Stimulated activated CD4-positive, alpha-beta T cell treated with anti-CD3 and anti-CD28 coated beads, Interleukin-2, amount 100 ng/mL, for 24 hours (primary cell): Measurements from ENCODE around the gene ENTPD3.

Source experiments
- DNase-seq, 2 donors: peaks; one replicate each; pipeline ENCODE4 v3.0.0-alpha.2; 2020

ENTPD3 gene, protein sequence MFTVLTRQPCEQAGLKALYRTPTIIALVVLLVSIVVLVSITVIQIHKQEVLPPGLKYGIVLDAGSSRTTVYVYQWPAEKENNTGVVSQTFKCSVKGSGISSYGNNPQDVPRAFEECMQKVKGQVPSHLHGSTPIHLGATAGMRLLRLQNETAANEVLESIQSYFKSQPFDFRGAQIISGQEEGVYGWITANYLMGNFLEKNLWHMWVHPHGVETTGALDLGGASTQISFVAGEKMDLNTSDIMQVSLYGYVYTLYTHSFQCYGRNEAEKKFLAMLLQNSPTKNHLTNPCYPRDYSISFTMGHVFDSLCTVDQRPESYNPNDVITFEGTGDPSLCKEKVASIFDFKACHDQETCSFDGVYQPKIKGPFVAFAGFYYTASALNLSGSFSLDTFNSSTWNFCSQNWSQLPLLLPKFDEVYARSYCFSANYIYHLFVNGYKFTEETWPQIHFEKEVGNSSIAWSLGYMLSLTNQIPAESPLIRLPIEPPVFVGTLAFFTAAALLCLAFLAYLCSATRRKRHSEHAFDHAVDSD

DNA sequence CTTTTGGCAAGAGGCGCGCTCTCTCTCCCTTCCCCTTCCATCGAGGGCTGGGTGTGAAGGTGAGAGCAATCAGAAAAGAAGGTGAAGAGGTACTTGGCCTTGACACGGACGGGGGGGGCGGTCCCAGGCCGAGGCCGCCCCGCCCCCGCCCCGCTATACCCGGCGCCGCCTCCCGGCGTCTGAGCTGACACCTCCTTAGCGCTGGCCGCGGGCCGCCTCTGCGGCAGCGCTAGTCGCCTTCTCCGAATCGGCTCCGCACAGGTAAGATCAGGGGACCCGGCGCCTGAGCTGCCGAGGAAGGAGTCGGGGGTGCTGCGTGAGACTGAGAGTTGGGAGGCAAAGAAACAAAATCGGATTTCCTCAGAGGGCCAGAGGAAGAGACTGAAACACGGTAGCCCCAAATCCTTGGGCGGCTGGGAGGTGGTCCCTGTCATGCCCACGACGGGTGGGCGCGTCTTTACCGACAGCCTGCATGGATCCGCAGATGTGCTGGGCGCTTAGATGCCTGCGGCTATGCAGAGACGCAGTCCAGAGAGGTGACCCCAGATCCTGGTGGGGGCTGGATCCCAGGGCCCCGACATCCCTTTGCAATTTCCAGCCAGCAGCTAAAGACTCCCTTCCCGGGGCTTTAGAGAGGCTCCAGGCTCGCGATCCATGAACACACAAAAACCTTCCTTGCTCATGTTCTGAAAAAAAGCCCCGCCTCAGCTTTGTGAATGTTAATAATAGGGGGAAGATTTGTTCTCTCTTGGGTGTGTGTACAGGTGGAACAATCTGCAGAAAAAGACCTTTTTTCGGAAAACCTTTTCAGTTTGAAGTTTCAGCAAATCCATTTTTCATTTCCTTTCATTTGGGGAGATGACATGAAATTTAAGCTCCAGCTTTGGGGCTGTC, at the start of gene ENTPD3:
Gene ENTPD3, plus strand, starts transcription at position 184 of the 894 bp plus-strand sequence. CDS start 874 bp downstream, outside the sequence.
- DNase-seq: peak; percentile 29 to 55

DNA sequence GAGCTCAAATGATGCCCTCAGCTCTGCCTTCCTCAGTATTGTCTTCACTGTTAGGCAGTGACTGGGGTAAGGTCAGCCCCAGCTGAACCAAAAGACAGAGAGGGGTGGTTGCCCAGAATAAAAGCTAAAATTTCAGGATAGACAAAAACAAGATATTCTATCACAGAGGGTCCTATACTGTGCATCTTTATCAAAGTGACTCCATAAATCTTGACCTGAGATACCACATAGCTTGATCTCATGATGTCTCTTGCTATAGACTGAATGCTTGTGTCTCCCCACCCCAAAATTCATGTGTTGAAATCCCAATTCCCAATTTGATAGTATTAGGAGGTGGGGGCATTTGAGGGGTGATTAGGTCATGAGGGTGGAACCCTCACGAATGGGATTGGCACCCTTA, 47.1 kb upstream of the ENTPD3 start:
- no peak for DNase-seq

DNA sequence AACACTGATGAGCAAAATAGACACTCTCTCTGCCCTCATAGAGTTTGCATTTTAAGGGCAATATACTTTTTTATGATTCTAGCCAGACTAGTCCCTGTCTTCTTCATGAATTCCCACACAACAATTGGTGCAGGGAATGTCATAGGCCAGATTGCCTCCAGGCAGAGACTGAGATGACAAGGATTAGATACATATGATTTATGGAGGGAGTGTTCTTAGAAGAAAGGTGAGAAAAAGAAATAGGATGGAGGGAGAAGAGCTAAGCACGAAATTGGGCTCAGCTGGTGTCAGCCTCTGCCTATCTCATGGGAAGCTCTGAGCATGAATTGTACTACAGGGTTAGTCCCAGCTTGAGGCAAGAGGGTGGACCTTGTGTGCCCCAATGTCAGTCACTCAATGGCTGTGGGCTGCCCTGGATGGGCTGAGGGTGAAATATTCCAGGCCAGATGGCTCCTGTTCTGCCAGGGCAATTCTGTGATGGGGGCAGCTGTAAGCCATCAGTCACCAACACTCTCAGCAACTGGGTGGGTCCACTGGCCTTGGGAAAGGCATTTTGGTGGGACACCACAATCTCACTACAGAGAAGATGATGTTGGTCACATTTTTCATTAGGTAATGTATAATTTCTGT, 46.3 kb upstream of the ENTPD3 start:
- DNase-seq: no peak

DNA sequence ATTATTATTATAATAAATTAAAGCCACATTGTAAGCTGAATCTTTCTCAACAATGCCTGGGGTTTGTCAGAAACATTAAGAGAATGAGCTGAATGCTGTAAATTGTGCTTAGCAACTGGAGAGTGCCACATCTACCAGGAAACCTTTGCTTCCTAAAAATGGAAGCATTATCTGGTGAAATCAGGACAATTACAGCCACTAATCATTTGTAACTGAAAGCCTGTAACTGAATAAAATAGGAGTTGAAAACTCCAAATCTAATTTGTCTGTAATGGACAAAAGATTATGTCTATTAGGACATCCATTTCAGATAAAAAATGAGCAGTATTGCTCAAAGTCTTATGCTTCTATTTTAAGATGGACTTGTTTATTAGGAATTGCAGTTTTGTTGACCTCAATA, 45.3 kb upstream of the ENTPD3 start:
- no peak for DNase-seq

DNA sequence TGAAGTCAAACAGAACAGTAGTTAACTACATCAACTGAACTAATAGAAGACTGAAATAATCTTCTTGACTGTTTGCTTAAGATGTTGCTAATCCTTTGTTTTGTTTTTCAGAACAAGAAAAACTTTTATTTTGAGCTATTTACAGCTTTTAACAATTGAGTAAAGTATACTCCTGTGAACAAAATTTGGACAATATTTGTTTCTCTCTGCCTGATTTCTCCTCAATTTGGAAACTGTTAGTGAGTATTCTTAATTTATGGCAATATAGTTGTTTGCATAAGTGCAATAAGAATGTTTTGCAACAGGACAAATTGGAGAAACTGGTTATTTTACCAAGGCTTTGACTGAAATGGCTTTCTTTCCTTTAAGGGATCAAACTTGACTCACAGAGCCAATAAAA, 36.5 kb upstream of the ENTPD3 start:
- DNase-seq: no peak

DNA sequence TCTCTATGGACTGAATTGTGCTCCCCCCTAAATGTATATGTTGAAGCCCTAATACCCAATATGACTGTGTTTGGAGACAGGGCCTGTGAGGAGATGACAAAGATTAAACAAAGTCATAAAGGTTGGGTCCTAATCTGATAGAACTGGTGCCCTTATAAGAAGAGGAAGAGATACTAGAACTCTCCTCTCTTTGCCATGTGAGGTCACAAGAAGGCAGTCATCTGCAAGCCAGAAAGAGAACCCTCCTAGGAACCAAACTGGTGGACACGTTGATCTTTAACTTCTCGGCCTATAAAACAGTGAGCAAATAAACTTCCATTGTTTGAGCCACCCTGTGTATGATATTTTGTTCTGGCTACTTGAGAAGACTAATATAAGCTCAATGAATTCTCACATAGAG, 31.6 kb upstream of the ENTPD3 start:
- no peak for DNase-seq

DNA sequence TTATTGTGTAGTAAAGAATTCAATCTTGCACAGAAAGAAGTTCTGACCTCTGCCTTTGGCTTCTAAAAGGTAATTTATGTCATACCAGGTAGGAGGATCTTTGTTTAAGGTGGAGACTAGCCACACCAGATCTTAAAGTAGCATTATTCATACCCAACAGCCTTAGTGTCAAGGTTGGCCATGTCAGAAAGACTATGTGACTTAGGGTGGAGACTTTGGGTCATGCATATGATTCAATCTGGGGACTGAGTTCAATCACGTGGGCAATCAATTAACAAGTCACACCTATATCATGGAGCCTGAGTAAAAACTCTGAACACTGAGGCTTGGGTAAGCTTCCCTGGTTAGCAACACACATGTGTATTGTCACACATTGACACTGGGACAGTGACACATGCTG, 28.5 kb upstream of the ENTPD3 start:
- DNase-seq: no peak

DNA sequence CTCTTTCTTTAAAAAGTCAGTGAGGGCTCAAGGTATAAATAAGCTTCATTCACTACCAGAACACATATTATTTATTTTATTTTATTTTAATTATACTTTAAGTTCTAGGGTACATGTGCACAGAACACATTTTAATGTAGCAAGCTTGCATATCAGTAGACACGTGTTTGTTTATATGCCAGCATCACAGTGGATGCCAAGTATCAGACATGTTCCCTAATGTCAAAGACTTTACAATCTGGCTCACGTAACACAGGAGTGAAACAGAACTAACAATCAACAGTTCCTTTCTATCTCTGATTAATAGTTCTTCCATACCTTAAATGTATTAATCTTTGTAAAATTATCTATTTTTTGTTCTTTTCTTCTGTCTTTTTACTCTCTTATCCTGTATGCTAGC, 23.3 kb upstream of the ENTPD3 start:
- no peak for DNase-seq

DNA sequence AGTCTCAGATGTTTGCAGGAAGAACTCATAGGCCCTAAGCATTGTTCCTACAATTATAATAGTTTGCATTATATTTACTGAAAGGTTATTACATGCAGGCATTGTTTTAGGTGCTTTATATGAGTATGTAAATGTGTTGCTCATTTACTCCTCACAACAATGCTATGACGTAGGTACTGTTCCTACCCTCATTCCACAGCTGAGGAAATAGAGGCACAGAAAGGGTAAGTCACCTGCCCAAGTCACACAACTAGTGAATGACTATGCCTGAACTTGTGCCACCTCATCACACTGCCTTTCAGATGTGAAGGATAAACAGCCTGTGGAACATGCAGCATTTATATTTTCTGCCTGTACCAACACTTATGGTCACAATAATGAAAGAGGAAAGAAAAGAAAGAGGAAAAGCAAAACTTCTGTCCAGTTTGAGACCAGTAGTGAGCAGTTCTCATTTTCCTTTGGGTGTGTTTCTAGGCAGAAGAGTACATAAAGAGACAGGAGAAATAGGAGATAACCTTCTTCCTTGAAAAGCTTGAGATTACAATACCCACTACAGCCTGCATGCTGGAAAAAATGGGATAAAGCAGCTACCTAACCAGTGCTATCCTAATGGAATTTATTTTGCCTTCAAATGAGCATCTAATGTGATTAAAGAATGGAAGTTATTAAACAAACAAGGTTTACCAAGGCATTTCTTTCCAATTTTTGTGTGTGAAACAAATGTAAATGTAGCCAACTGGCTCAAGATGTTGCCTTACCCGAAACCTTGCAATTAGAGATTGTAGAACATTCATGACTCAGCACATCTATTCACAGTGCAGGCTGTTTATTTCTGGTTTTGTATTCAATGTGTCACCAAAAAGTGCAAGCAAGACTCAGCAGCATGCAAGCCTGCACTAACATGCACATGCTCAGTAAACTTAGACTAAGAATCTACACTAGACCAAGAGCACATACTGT, 20.5 kb upstream of the ENTPD3 start:
- no peak for DNase-seq

DNA sequence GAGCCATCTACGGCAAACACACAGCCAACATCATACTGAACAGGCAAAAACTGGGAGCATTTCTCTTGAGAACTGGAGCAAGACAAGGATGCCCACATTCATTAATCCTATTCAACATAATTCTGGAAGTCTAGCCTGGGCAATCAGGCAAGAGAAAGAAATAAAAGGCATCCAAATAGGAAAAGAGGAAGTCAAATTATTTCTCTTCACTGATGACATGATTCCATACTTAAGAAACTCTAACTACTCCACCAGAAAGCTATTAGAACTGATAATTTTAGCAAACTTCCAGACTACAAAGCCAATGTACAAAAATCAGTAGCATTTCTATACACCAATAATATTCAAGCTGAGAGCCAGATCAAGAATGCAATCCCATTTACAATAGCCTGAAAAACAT, 17.3 kb upstream of the ENTPD3 start:
- DNase-seq: no peak

DNA sequence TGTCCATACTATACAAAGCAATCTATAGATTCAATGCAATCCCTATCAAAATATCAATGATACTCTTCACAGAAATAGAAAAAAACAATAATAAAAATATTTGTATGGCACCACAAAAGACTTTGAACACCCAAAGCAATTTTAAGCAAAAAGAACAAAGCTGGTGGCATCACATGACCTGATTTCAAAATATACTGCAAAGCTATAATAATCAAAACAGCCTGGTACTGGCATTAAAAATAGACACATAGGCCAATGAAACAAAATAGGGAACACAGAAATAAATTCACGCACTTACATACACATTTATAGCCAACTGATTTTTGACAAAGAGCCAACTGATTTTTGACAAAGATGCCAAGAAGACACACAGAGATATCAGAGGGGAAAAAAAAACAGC, 9.2 kb upstream of the ENTPD3 start:
- DNase-seq: no peak

DNA sequence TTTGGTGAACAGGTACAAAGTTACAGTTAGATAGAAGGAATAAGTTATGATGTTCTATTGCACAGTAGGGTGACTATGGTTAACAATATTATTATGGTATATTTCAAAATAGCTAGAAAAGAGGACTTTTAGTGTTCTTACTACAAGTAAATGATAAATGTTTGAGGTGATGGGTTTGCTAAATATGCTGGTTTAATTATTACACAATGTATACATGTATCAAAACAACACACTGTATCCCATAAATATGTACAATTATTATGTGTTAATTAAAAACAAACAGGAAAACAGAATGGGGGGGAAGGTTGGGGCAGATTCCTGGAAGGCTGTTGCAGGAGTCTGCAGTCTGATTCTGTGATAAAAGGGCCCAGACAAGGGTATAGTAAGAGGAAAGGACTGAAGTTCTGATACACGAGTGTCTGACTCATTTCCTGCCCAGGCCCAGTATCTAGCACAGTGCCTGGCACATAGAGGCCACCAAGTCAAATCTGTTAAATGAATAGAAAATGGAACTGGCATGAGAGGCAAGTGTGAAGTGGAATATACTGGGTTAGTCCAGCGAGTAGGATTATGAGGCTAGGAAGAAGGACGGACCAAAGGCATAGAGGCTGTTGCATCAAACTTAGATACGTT, 7.2 kb upstream of the ENTPD3 start:
- DNase-seq: no peak

DNA sequence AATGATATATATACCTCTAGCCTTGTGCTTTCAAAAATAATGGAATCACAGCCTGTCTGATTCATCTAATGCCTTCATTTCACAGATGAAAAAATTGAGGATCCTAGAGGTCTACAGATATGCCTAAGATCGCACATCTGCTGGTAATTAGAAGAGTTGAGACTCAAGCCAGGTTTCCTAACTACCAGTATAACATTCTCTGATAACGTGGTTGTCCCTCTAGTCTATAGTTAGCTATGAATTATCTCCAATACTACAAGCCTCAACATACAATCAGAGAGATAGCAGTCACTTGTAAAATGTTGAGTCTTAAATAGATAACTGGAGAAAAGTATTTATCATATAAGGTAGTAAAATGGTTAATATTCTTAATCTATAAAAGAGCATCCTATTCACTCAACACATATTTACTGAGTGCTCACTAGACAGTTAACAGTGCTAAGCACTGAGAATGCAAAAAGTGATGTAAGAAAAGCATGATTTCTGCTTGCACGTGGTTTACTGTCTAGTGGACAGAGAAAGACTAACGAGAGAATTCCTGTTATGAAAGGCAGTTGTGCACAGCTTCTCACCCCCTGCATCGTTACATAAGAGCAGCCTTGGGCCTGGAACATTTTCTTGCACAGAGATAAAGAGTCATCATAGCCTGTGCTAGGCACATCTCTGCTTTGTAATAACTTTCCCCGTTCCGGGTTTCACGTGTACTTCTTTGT, 4.9 kb upstream of the ENTPD3 start:
- DNase-seq: no peak

DNA sequence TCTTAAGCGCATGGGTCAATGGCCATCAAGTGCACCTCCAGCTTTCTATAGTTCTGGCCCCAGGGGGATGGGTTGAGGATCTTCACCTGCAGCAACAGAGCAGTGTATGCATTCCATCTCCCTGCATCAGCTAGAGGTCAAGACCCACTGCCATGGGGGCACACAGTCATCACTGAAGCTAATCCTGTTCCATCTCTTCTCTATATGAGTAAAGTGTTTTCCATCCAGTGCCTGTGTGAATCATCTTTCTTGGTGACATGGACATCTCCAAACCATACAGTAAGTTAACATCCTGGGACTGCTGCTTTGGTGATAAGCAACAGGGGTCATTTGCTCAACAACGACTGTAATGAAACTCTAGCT, 4.4 kb upstream of the ENTPD3 start:
- DNase-seq: no peak

DNA sequence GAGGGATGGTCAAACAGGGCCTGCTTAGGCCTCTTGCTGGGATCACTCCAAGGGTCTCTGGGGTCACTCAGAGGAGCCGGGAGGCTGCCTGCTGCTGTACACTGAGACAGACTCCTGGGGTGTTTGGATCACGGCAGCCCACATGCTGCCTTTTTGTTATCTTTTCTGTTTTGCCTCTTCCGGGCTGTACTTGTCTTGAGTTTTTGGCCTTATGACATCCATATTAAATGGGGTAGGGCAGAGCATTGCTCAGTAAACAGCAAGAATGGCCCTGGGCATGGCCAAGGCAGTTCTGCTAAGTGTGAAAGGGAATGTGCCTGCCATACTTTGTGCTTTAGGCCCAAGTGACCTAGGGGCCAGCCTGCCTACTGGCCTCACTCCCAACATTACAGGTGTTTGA, 771 bp upstream of the ENTPD3 start:
- DNase-seq: no peak

DNA sequence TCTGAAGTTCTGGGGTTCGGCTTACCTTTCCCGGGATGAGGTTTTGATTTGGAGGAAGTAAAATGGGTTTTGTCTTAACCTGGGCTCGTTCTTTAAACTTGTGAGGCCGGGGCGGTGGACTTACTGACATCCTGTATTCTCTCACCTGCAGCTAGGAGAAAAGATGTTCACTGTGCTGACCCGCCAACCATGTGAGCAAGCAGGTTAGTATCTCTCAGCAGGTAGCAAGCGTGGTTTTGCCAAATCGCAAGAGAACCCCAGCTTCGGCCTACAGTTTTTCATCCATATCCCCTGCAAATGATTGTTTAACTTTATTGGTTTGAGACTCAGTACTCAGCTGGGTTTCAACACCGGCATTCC, 891 bp downstream of the ENTPD3 start:
- DNase-seq: no peak

DNA sequence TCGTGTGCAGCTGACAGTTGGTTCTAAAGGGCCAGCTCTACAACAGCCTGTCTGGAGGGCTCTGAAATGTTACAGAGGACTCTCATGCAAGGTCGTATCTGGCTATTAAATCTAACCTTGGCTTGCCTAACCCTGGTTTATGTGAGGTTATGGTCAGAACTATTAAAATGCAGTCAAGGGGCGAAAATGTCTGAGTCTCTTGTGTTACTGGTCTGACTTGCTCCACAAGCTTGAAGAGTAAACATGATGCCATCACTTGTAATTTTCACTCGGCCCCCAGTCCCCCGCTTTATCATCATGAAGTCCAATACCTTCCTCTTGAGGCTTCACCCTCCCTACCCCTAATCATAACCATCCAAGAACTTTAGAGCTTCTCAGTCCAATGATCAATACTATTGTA, 9.4 kb downstream of the ENTPD3 start:
- DNase-seq: no peak

DNA sequence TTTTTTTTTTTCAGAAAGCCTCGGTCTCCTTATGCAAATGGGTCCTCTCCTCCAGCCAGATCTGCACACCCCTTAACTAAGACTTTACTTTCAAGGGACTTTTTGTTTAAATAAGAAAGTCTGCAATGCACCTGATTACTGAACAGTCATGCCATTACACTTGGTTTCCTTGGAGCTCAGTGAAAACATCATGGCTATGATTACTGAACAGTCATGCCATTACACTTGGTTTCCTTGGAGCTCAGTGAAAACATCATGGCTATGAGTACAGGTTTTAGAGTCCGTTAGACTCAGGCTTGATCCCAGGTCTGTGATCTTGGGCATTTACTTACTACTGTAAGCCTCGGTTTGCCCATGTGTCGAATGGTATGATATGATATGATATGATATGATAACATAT, 10.1 kb downstream of the ENTPD3 start:
- DNase-seq: no peak

DNA sequence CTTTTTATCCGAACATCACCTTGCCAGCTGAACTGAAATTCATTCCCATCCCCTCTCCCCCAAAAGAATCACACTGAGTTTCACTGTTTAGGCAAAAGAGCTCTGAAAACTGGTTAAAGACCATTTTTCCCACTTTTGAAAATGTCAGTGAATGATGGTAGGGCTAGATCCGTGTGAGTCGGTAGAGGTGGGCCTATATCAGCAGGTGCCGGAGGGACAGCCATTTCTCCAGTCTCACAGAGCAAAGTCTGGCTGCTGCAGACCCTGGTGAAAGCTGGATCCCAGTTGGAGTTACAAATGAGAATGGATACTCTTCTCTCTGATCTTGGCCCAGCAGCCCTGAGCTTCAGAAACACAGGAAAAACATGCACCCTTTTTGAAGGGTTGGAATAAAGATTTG, 10.9 kb downstream of the ENTPD3 start:
- no peak for DNase-seq

DNA sequence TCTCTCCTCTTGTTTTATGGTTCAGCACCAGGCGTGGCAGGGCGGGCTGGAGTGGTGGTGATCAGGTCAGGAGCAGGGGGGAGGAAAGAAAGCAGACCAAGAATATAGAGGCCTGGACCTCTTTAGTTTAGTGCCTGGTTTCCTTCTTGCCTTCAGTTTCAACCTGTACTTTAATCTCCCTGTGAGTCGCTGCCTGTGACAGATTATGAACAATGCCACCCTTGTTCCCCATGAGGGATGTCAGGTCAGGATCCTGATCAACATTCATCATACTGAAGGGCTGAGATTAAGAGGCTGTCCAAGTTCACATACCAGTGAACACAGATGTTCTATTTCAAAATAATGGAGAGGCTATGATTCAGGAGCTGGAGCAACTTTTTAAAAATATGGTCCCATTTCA, 11.4 kb downstream of the ENTPD3 start:
- no peak for DNase-seq

DNA sequence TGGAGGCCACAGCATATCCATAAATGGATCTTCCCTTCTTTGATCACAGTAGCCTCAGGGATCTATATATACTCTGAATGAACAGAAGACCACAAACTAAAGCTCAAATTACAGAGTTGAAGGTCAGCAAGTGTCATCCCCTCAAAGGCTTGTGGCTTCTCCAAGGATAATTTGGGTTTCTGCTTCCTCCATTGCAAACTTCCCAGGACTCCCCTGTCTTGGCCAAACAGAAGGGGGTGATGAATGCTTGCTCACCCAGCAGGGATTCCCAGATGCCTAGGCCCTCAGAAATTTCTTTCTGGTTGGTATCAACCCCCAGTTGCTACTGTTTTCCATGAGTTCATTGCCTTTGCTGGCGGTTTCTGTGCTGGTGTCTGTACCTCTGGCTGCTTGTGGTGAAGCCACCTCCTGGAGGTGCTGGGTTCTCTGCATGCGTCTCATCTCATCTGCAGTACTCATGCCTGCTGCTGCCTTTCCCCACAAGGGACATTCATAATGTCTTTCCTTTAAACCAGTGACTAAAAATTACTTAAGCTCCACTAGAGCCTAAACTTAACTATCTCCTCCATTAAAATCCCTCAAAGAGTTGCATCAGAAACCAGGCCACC, 17.7 kb downstream of the ENTPD3 start:
- no peak for DNase-seq
